Vein endothelial cell (primary cell): ENCODE results near the gene PFKP. TPM values are rescaled to one million over a fixed set of nuclear protein-coding genes. Genes with fewer than 3 reads are reported as not detected.

Experiments used
- total RNA-seq: library from RNA; depleted of rRNA; stranded (reverse); fragments of >200 nt; gene quantifications from 2 replicates; pipeline ENCODE4 v1.2.3, GENCODE V29; 2012

The PFKP gene
- 311 and 346 TPM in 2 replicates for total RNA-seq

DNA sequence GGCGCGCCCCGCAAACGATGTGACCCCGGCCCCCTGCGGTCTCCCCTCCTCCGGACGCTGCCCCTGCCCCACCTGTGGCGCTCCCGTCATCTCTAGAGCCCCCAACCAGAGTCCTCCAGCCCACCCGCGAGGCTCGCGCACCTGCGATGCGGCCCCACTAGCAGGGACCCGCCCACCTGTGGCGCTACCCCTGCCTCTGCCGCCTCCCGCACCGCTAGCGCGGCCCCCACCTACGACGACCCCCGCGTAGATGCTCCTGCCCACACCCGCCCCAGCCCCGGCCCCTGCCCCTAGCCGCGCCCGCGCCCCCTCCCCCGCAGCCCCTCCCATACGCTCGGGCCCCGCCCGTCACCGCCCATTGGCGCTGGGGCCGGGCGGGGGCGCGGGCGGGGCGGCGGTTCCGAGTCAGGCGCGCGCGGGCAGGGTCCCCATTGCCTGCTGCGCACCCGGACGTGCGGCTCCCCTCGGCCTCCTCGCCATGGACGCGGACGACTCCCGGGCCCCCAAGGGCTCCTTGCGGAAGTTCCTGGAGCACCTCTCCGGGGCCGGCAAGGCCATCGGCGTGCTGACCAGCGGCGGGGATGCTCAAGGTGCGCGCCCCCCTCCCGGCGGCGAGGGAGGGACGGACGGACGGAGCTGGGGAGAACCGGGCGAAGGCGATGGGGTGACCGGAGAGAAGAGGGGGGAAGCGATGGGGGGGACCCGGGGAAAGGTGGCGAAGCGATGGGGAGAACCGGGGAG is at the start of gene PFKP:
PFKP (plus strand) TSS at position 431 of the 741 bp plus-strand sequence; CDS start at position 479, 48 bp downstream.

DNA sequence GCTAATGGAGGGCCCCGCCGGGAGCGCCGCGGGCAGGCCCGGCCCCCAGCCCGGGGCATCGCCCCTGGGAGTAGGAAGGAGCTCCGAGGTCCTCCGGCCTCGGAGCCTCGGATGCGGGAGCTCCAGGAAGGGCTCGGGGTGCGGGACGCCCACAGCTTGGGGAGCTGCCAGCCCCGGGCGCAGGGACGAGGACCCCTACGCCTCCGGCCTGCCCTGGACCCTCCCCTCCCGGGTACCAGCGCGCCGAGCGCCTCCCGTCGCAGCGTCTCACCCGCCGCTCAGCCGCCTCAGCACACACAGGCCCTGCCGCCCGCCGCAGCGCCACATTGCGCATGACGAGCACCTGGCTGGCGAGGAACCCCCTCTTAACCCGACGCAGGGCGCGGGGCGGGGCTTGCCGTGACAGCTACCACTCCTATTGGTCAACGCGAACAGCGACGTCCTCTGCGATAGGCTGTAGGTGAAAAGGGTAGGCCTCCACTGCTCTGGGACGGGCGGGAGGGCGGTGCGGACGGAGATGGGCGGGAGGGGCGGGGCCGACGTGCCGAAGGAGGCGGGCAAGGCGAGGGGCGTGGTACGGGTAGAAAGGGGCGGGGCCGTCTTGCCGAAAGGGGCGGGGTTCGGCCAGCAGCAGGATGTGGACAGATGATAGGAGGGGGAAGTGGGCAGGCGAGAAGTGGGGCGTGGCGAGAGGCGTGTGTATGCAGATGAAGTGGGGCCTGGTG is 105.3 kb downstream of the PFKP start, which contains the start of gene PITRM1:
PITRM1 (minus strand) TSS at position 337 of the 725 bp plus-strand sequence; CDS start at position 327, 10 bp downstream.

Other genes starting within 250 kb of the PFKP start
- 101 and 117 TPM in 2 replicates for gene PITRM1, start 105.2 kb downstream of the PFKP start, total RNA-seq